Lung (tissue), 12 donors: ENCODE measurements around the gene ERBB3. TPM values are rescaled to one million over a fixed set of nuclear protein-coding genes. Genes with fewer than 3 reads are reported as not detected.

Experiments
- ATAC-seq: fragments of 200-7000 bp; cut with Tn5 transposase; one replicate; pipeline ENCODE4 v1.9.1; 2020; ENCODE audit warnings: moderate number of reproducible peaks; ENCODE audit not compliant: insufficient read depth, low FRiP score
- DNase-seq, 3 donors: peaks; one replicate each; pipeline ENCODE4 v3.0.0-alpha.2; 2013 to 2017
- H3K27ac ChIP-seq, 2 donors: one replicate each; pipeline ENCODE4 v1.5.1; 2013; ENCODE audit warnings: mild to moderate bottlenecking in 2 of 2, moderate library complexity in 2 of 2, control low read depth in 1 of 2, inconsistent platforms in 1 of 2, low read depth in 1 of 2, low read length in 1 of 2
- H3K27me3 ChIP-seq, 3 donors: one replicate each; pipeline ENCODE4 v1.5.1; 2013; ENCODE audit warnings: low read length in 2 of 3; ENCODE audit not compliant: control insufficient read depth in 3 of 3, insufficient read depth in 3 of 3
- H3K36me3 ChIP-seq, 4 donors: one replicate each; pipeline ENCODE4 v1.5.1; 2013; ENCODE audit warnings: low read length in 4 of 4, mild to moderate bottlenecking in 1 of 4, moderate library complexity in 1 of 4; ENCODE audit not compliant: control insufficient read depth in 4 of 4, insufficient read depth in 4 of 4
- H3K4me1 ChIP-seq, 5 donors: one replicate each; pipeline ENCODE4 v1.5.1; 2013; ENCODE audit warnings: low read length in 5 of 5, mild to moderate bottlenecking in 2 of 5, moderate library complexity in 1 of 5; ENCODE audit not compliant: control insufficient read depth in 5 of 5, insufficient read depth in 5 of 5
- H3K4me3 ChIP-seq: one replicate; pipeline ENCODE4 v1.5.1; 2013; ENCODE audit warnings: mild to moderate bottlenecking, control low read depth, moderate library complexity
- H3K9ac ChIP-seq, 2 donors: one replicate each; pipeline ENCODE4 v1.5.1; 2013; ENCODE audit warnings: low read length in 2 of 2, control low read depth in 1 of 2; ENCODE audit not compliant: insufficient read depth in 1 of 2
- H3K9me3 ChIP-seq, 4 donors: one replicate each; pipeline ENCODE4 v1.5.1; 2013; ENCODE audit warnings: low read length in 3 of 4, mild to moderate bottlenecking in 1 of 4, moderate library complexity in 1 of 4; ENCODE audit not compliant: control insufficient read depth in 4 of 4, insufficient read depth in 3 of 4
- CTCF ChIP-seq: IDR thresholded peaks from 2 replicates; pipeline ENCODE4 v1.5.1; 2012; ENCODE audit warnings: mild to moderate bottlenecking; ENCODE audit errors: control extremely low read depth, extremely low read depth
- WGBS, 2 donors: extraction: QIAGEN DNeasy Blood & Tissue Kit; methylation state at CpG; one replicate each; pipeline ENCODE4 v1.1.7; 2013; 5-methylcytosine and 5-hydroxymethylcytosine counted together
- polyA plus RNA-seq, 2 donors: library from polyadenylated mRNA; stranded (reverse); fragments of 200-250 nt; gene quantifications; one replicate each; pipeline ENCODE4 v1.2.1, GENCODE V29; 2013
- total RNA-seq, 2 donors: library from RNA; depleted of rRNA in 1 of 2; stranded (reverse); fragments of >200 nt in 1 of 2; gene quantifications; one replicate each; pipeline ENCODE4 v1.2.1, GENCODE V29; 2014 to 2021
- donor health status: control.
- donor health status: control.
- donor health status: Bipolar disorder and iron deficiency.
- donor health status: healthy.
- donor health status: DM: yes; HTN: yes; CAD: no.

The ERBB3 gene
- total and polyA plus RNA-seq, 4 donors: 31.4 to 191 (median 60.1) TPM

- peaks cover 0 to 27% (median 12%) of the 10 kb centered on the region in 5 donors for H3K4me1 ChIP-seq
- TF ChIP-seq CTCF: no peak
- H3K9me3 ChIP-seq: no peaks in the 10 kb centered on the region
- no peaks in the 10 kb centered on the region for H3K27me3 ChIP-seq
- H3K9ac ChIP-seq: peak overlapping the region; percentile 50 to 82
- WGBS, 2 donors: 0% methylated on average over 20 of the region's 20 CpGs
- H3K27ac ChIP-seq: peak overlapping the region; percentile 71 to 88
- H3K36me3 ChIP-seq: peaks cover 8 to 33% (median 26%) of the 10 kb centered on the region in 4 donors
- ATAC-seq (no peak), DNase-seq (peak; percentile 50 to 60 (median 60))
- peak overlapping the region; percentile 77 for H3K4me3 ChIP-seq
These were observed 48.8 kb downstream of the ERBB3 start for GRCh38 chr12:56128670-56129205.

GRCh38 chr12:56129206-56129941 is 49.4 kb downstream of the ERBB3 start:
- TF ChIP-seq CTCF: no peak
- DNase-seq (peak; percentile 67 to 74 (median 68)), ATAC-seq (peak; percentile 13)
- no peaks in the 10 kb centered on the region for H3K9me3 ChIP-seq
- H3K27ac ChIP-seq: peak overlapping the region; percentile 71 to 88
- no peaks in the 10 kb centered on the region for H3K27me3 ChIP-seq
- peaks cover 14 to 39% (median 32%) of the 10 kb centered on the region in 4 donors for H3K36me3 ChIP-seq
- peaks cover 0 to 27% (median 12%) of the 10 kb centered on the region in 5 donors for H3K4me1 ChIP-seq
- H3K9ac ChIP-seq: peak overlapping the region in 1 of 2 donors; percentile 82
- WGBS, 2 donors: 0 to 2% methylated on average over 29 of the region's 29 CpGs
- peak overlapping the region; percentile 77 for H3K4me3 ChIP-seq

- no peak overlapping the region for H3K9ac ChIP-seq
- 60 to 66% methylated on average over 22 of the region's 22 CpGs for WGBS, 2 donors
These were observed 50.1 kb downstream of the ERBB3 start for GRCh38 chr12:56129942-56130495.

More at GRCh38 chr12:56129942-56130495, 50.1 kb downstream of the ERBB3 start:
- no peaks in the 10 kb centered on the region for H3K9me3 ChIP-seq
- H3K4me3 ChIP-seq: no peak overlapping the region
- ATAC-seq (no peak), DNase-seq (no peak)
- TF ChIP-seq CTCF: no peak
- H3K27me3 ChIP-seq: no peaks in the 10 kb centered on the region
- peaks cover 0 to 27% (median 12%) of the 10 kb centered on the region in 5 donors for H3K4me1 ChIP-seq
- H3K27ac ChIP-seq: peak overlapping the region in 1 of 2 donors; percentile 35
- peaks cover 14 to 41% (median 32%) of the 10 kb centered on the region in 4 donors for H3K36me3 ChIP-seq
